ENCODE data around the gene SCYGR6. TPM values are rescaled to one million over a fixed set of nuclear protein-coding genes. Genes with fewer than 3 reads are reported as not detected.
"Not testable (repeated sequence)": the region's sequence is repeated elsewhere in the genome, so short reads cannot be mapped to it uniquely, and the experiment has no call there.

The SCYGR6 gene
- total and polyA plus RNA-seq, 9 of the 15 experiments (the other 6 are each of a cell fraction or from before 2014, with no cell fraction given) = not detected

- BruUV-seq (replicated peaks) = no TSS peak
- Histone ChIP-seq H3K9ac (ENCODE audit: insufficient read depth in 1 of 2, low read depth in 2 of 2, low read length in 2 of 2) (no peak within 1 kb of the TSS), H2AFZ (ENCODE audit: low read depth, low read length) (no peak within 1 kb of the TSS), H3K27me3 (ENCODE audit: control insufficient read depth in 2 of 2, insufficient read depth in 2 of 2, low read length in 2 of 2) (no peaks in the 10 kb centered on the region), H3K9me1 (ENCODE audit: control insufficient read depth, insufficient read depth, low read length) (no peaks in the 10 kb centered on the region), H3K36me3 (ENCODE audit: control insufficient read depth, insufficient read depth, low read length) (no peaks in the 10 kb centered on the region), H3K79me2 (ENCODE audit: control insufficient read depth, insufficient read depth, low read length) (no peaks in the 10 kb centered on the region), H3K4me1 (replicated peaks in 1 of 2; ENCODE audit: control insufficient read depth in 2 of 2, insufficient read depth in 2 of 2, low read length in 2 of 2) (no peaks in the 10 kb centered on the region), H4K20me1 (replicated peaks; ENCODE audit: control insufficient read depth, insufficient read depth, low read length) (no peaks in the 10 kb centered on the region), H3K27ac (ENCODE audit: extremely low read depth, low read depth, low read length) (no peak within 1 kb of the TSS), H3K4me3 (no peak within 1 kb of the TSS), H3K4me2 (ENCODE audit: insufficient read depth, low read length) (no peak within 1 kb of the TSS), H3K9me3 (replicated peaks; ENCODE audit: control insufficient read depth, insufficient read depth, low read depth, low read length) (no peaks in the 10 kb centered on the region)
- TF ChIP-seq ZBTB1 (CRISPR knock-in tag; IDR thresholded peaks at IDR 0.05; ENCODE audit: borderline replicate concordance, low read depth) (peak; percentile 67; the same call in 1 of the 2 replicates), FOXP1 (CRISPR knock-in tag; IDR thresholded peaks at IDR 0.05) (no peak), BMI1 (IDR thresholded peaks at IDR 0.05; ENCODE audit: low read length) (no peak), ASH1L (IDR thresholded peaks at IDR 0.05; ENCODE audit: borderline replicate concordance, low read depth, partially characterized antibody) (no peak)
- WGBS (ENCODE audit: insufficient coverage, low coverage, missing lambda C conversion rate) = 0% methylated on average over 5 of the region's 5 CpGs
- no peak for DNase-seq (ENCODE audit: extremely low read depth in 1 of 4, low spot score in 3 of 4)
- ChIA-PET CTCF (ENCODE audit: low intra/inter-chr PET ratio) (no interaction called here), POLR2A (interaction anchor here (0.7 kb wide), 1 partner anchor 35 kb away, joined by 3 read pairs; no protein-coding TSS in a partner anchor)
- ATAC-seq = no peak
- intact Hi-C loops (cut with micrococcal nuclease) (no loop called here), in situ Hi-C loops (cut with MboI) (no loop called here)
- no peak for FAIRE-seq
Measured at GRCh38 chr2:227728035-227728434, 3.5 kb upstream of the SCYGR6 start, which contains the start of gene SCYGR7. Gene SCYGR7, plus strand, starts transcription at chr2:227728335. Its CDS starts 0 bp downstream, at chr2:227728335.

- CTCF ChIA-PET (ENCODE audit: low intra/inter-chr PET ratio); H3K4me3 ChIP-seq; H3K4me1 ChIP-seq (replicated peaks in 1 of 2; ENCODE audit: control insufficient read depth in 2 of 2, insufficient read depth in 2 of 2, low read length in 2 of 2); POLR2A ChIA-PET; FAIRE-seq; intact Hi-C loops (cut with micrococcal nuclease); in situ Hi-C loops (cut with MboI); H3K9me3 ChIP-seq (replicated peaks; ENCODE audit: control insufficient read depth, insufficient read depth, low read depth, low read length); BruUV-seq (replicated peaks); H4K20me1 ChIP-seq (replicated peaks; ENCODE audit: control insufficient read depth, insufficient read depth, low read length); ATAC-seq; DNase-seq (ENCODE audit: extremely low read depth in 1 of 4, low spot score in 3 of 4); H3K79me2 ChIP-seq (ENCODE audit: control insufficient read depth, insufficient read depth, low read length); H2AFZ ChIP-seq (ENCODE audit: low read depth, low read length); H3K27ac ChIP-seq (ENCODE audit: extremely low read depth, low read depth, low read length); H3K4me2 ChIP-seq (ENCODE audit: insufficient read depth, low read length); H3K9ac ChIP-seq (ENCODE audit: insufficient read depth in 1 of 2, low read depth in 2 of 2, low read length in 2 of 2); H3K36me3 ChIP-seq (ENCODE audit: control insufficient read depth, insufficient read depth, low read length); H3K9me1 ChIP-seq (ENCODE audit: control insufficient read depth, insufficient read depth, low read length); H3K27me3 ChIP-seq (ENCODE audit: control insufficient read depth in 2 of 2, insufficient read depth in 2 of 2, low read length in 2 of 2): not testable (repeated sequence)
- 0% methylated on average over 5 of the region's 7 CpGs for WGBS (ENCODE audit: insufficient coverage, low coverage, missing lambda C conversion rate)
Measured at GRCh38 chr2:227722821-227723220, 1.7 kb downstream of the SCYGR6 start.

Measured in K562 (cell line).